Measurements from ENCODE around the gene ZC3H18.

The ZC3H18 gene

GRCh38 chr16:88618182-88618955, 48.2 kb downstream of the ZC3H18 start:
- H3K27ac ChIP-seq (replicated peaks) = no peak overlapping the region
- H3K27me3 ChIP-seq (ENCODE audit: insufficient read depth, poor library complexity, severe bottlenecking) = no peaks in the 10 kb centered on the region
- DNase-seq (ENCODE audit: low read depth in 1 of 2, low spot score in 1 of 2) = no peak
- H3K4me3 ChIP-seq (replicated peaks; ENCODE audit: insufficient read depth, low read length) = no peak overlapping the region
- TF ChIP-seq POLR2AphosphoS5 (IDR thresholded peaks at IDR 0.05; ENCODE audit: low read depth) (no peak), REST (IDR thresholded peaks at IDR 0.05; ENCODE audit: insufficient replicate concordance, low read depth) (no peak), GABPA (IDR thresholded peaks at IDR 0.05; ENCODE audit: low read depth) (no peak), SPI1 (IDR thresholded peaks at IDR 0.05; ENCODE audit: borderline replicate concordance, low read depth) (no peak), CTCF (IDR thresholded peaks at IDR 0.05; ENCODE audit: insufficient read depth, low read length) (no peak)

- DNase-seq (ENCODE audit: low read depth in 1 of 2, low spot score in 1 of 2) = no peak
- no peak overlapping the region for H3K4me3 ChIP-seq (replicated peaks; ENCODE audit: insufficient read depth, low read length)
- TF ChIP-seq CTCF (IDR thresholded peaks at IDR 0.05; ENCODE audit: insufficient read depth, low read length) (no peak), REST (IDR thresholded peaks at IDR 0.05; ENCODE audit: insufficient replicate concordance, low read depth) (no peak), GABPA (IDR thresholded peaks at IDR 0.05; ENCODE audit: low read depth) (no peak), SPI1 (IDR thresholded peaks at IDR 0.05; ENCODE audit: borderline replicate concordance, low read depth) (no peak), POLR2AphosphoS5 (IDR thresholded peaks at IDR 0.05; ENCODE audit: low read depth) (no peak)
- no peaks in the 10 kb centered on the region for H3K27me3 ChIP-seq (ENCODE audit: insufficient read depth, poor library complexity, severe bottlenecking)
- H3K27ac ChIP-seq (replicated peaks) = no peak overlapping the region
These were observed 48.9 kb downstream of the ZC3H18 start for GRCh38 chr16:88618956-88619667.

- Histone ChIP-seq H3K4me3 (replicated peaks; ENCODE audit: insufficient read depth, low read length) (no peak overlapping the region), H3K27ac (replicated peaks) (no peak overlapping the region), H3K27me3 (ENCODE audit: insufficient read depth, poor library complexity, severe bottlenecking) (no peaks in the 10 kb centered on the region)
- TF ChIP-seq REST (IDR thresholded peaks at IDR 0.05; ENCODE audit: insufficient replicate concordance, low read depth) = no peak
- no peak for TF ChIP-seq GABPA (IDR thresholded peaks at IDR 0.05; ENCODE audit: low read depth)
- no peak for DNase-seq (ENCODE audit: low read depth in 1 of 2, low spot score in 1 of 2)
These were observed 49.9 kb downstream of the ZC3H18 start for GRCh38 chr16:88619859-88620815.

Data from HL-60 (cell line).